Activated CD4-positive, alpha-beta T cell treated with anti-CD3 and anti-CD28 coated beads, Interleukin-2, Interleukin-4, amounts not matched to agents 100 ng/mL and 50 ng/mL, durations not matched to agents 16 hours and 8 hours (primary cell): ENCODE results near the gene CNST.
"Not testable (repeated sequence)": the region's sequence is repeated elsewhere in the genome, so short reads cannot be mapped to it uniquely, and the experiment has no call there.

Source experiments
- DNase-seq: peaks from one replicate; pipeline ENCODE4 v3.0.0-alpha.2; 2020; ENCODE audit warnings: low spot score

The CNST gene

GRCh38 chr1:246583448-246584185 lies 17.4 kb downstream of the CNST start:
- DNase-seq = no peak

- no peak for DNase-seq
These were observed 20.8 kb downstream of the CNST start for GRCh38 chr1:246587032-246587431.

GRCh38 chr1:246587606-246588005 lies 21.4 kb downstream of the CNST start:
- no peak for DNase-seq

- no peak for DNase-seq
These were observed 22.0 kb downstream of the CNST start for GRCh38 chr1:246588159-246588721.

- DNase-seq = not testable (repeated sequence)
These were observed 23.7 kb downstream of the CNST start for GRCh38 chr1:246589919-246590318.

- DNase-seq = no peak
These were observed 24.8 kb downstream of the CNST start for GRCh38 chr1:246591047-246591446.

- DNase-seq = peak; percentile 46
These were observed 25.2 kb downstream of the CNST start for GRCh38 chr1:246591504-246591903.

- no peak for DNase-seq
These were observed 25.7 kb downstream of the CNST start for GRCh38 chr1:246591958-246592357.

GRCh38 chr1:246592695-246593094 lies 26.4 kb downstream of the CNST start:
- DNase-seq = no peak

GRCh38 chr1:246595146-246595545 lies 28.9 kb downstream of the CNST start:
- no peak for DNase-seq

GRCh38 chr1:246597340-246597739 lies 31.1 kb downstream of the CNST start:
- DNase-seq = no peak

GRCh38 chr1:246597971-246598370 lies 31.7 kb downstream of the CNST start:
- DNase-seq = no peak

- no peak for DNase-seq
These were observed 33.1 kb downstream of the CNST start for GRCh38 chr1:246599315-246599714.

GRCh38 chr1:246600579-246600978 lies 34.3 kb downstream of the CNST start:
- no peak for DNase-seq

GRCh38 chr1:246602194-246602593 lies 35.9 kb downstream of the CNST start:
- DNase-seq = peak; percentile 24

GRCh38 chr1:246605231-246605630 lies 39.0 kb downstream of the CNST start:
- DNase-seq = not testable (repeated sequence)

- DNase-seq = no peak
These were observed 41.2 kb downstream of the CNST start for GRCh38 chr1:246607462-246607861.

- peak; percentile 59 for DNase-seq
These were observed 42.5 kb downstream of the CNST start for GRCh38 chr1:246608616-246609376.

GRCh38 chr1:246609632-246610031 lies 43.4 kb downstream of the CNST start:
- no peak for DNase-seq

- no peak for DNase-seq
These were observed 47.0 kb downstream of the CNST start for GRCh38 chr1:246613096-246613758.

- no peak for DNase-seq
These were observed 50.9 kb downstream of the CNST start for GRCh38 chr1:246617156-246617555.

GRCh38 chr1:246617768-246618167 lies 51.5 kb downstream of the CNST start:
- DNase-seq = no peak
